ENCODE data around the gene ANO2.

- TF ChIP-seq, protein P1, sequence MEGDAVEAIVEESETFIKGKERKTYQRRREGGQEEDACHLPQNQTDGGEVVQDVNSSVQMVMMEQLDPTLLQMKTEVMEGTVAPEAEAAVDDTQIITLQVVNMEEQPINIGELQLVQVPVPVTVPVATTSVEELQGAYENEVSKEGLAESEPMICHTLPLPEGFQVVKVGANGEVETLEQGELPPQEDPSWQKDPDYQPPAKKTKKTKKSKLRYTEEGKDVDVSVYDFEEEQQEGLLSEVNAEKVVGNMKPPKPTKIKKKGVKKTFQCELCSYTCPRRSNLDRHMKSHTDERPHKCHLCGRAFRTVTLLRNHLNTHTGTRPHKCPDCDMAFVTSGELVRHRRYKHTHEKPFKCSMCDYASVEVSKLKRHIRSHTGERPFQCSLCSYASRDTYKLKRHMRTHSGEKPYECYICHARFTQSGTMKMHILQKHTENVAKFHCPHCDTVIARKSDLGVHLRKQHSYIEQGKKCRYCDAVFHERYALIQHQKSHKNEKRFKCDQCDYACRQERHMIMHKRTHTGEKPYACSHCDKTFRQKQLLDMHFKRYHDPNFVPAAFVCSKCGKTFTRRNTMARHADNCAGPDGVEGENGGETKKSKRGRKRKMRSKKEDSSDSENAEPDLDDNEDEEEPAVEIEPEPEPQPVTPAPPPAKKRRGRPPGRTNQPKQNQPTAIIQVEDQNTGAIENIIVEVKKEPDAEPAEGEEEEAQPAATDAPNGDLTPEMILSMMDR (conservative IDR thresholded peaks at IDR 0.05; ENCODE audit: low read depth in 2 of 2) = no peak
- no peak for TF ChIP-seq EZH2phosphoT487 (IDR thresholded peaks at IDR 0.05; ENCODE audit: unreplicated experiment)
- TF ChIP-seq JUNB (IDR thresholded peaks at IDR 0.05; ENCODE audit: unreplicated experiment) = no peak
Observed at GRCh38 chr12:5520831-5521230, 424.2 kb downstream of the ANO2 start.

Data from GM23338 (cell line).